Left cardiac atrium (tissue), 4 donors: ENCODE data around the gene FAM174A. TPM values are rescaled to one million over a fixed set of nuclear protein-coding genes. Genes with fewer than 3 reads are reported as not detected.

Experiments
- ATAC-seq, 2 donors: fragments of 200-7000 bp; cut with Tn5 transposase; one replicate each; pipeline ENCODE4 v1.9.1; 2020; ENCODE audit warnings: mild to moderate bottlenecking in 2 of 2, moderate library complexity in 2 of 2
- DNase-seq: peaks from one replicate; pipeline ENCODE4 v3.0.0-alpha.2; 2020
- intact Hi-C, 2 donors: fragments of 100-400 bp; cut with DNase I; formaldehyde crosslinking; loops; one replicate each; pipeline versions ENCODE4 v1.14.1 to v1.15.1; 2022 to 2023
- total RNA-seq, 2 donors: library from RNA; stranded (reverse); fragmentation: NEBNext Ultra II Directional; extraction: Animal tissue kit (Norgen Biotek cat#: 25700); gene quantifications; one replicate each; pipeline ENCODE4 v1.2.1, GENCODE V29; 2021
- donor health status: DM: no; HTN: yes; CAD: no.
- donor health status: DM: no; HTN: yes; CAD: no; lungs with severe emphysema.
- donor health status: DM: yes; HTN: yes; CAD: no.
- donor health status: Dilated cardiomyopathy.

Gene FAM174A
- total RNA-seq, 2 donors from 2014 or later = 12.6 to 20.8 TPM

GRCh38 chr5:100634937-100635534 is 99.9 kb downstream of the FAM174A start:
- intact Hi-C loops = no loop called here
- ATAC-seq (no peak), DNase-seq (no peak)
